Neuronal stem cell (in vitro differentiated cells): ENCODE results near the gene SESTD1.

Source experiments
- DNase-seq: peaks from one replicate; pipeline ENCODE4 v3.0.0-alpha.2; 2013; ENCODE audit warnings: low spot score
- H2AFZ ChIP-seq: one replicate; pipeline ENCODE4 v1.6.1; 2013; ENCODE audit warnings: mild to moderate bottlenecking, low read length, inconsistent platforms
- H2AK5ac ChIP-seq: 2 replicates; pipeline ENCODE4 v1.6.1; 2013; ENCODE audit warnings: low read depth, mild to moderate bottlenecking, inconsistent platforms, low read length, moderate library complexity, mixed read lengths
- H2BK120ac ChIP-seq: 2 replicates; pipeline ENCODE4 v1.6.1; 2013; ENCODE audit warnings: low read depth, mild to moderate bottlenecking, inconsistent platforms, low read length, moderate library complexity, mixed read lengths
- H2BK12ac ChIP-seq: one replicate; pipeline ENCODE4 v1.6.1; 2013; ENCODE audit warnings: low read length, inconsistent platforms
- H2BK15ac ChIP-seq: 2 replicates; pipeline ENCODE4 v1.6.1; 2013; ENCODE audit warnings: mild to moderate bottlenecking, low read length, inconsistent platforms, mixed read lengths
- H2BK5ac ChIP-seq: one replicate; pipeline ENCODE4 v1.6.1; 2013; ENCODE audit warnings: inconsistent platforms, mild to moderate bottlenecking, low read length, moderate library complexity
- H3K14ac ChIP-seq: one replicate; pipeline ENCODE4 v1.6.1; 2013; ENCODE audit warnings: low read length, inconsistent platforms
- H3K18ac ChIP-seq: 2 replicates; pipeline ENCODE4 v1.6.1; 2013; ENCODE audit warnings: low read length, inconsistent platforms
- H3K23ac ChIP-seq: 2 replicates; pipeline ENCODE4 v1.6.1; 2013; ENCODE audit warnings: low read depth, mild to moderate bottlenecking, mixed read lengths, low read length, inconsistent platforms; ENCODE audit not compliant: poor library complexity
- H3K27ac ChIP-seq: replicated peaks from 3 replicates; pipeline ENCODE4 v1.5.1; 2013; ENCODE audit warnings: low read length, inconsistent platforms
- H3K27me3 ChIP-seq, 3 experiments: 2 replicates each; pipeline ENCODE4 v1.6.1; 2013; ENCODE audit warnings: low read length in 3 of 3, mild to moderate bottlenecking in 2 of 3, inconsistent platforms in 1 of 3, low read depth in 1 of 3, mixed read lengths in 1 of 3, moderate library complexity in 1 of 3; ENCODE audit not compliant: control insufficient read depth in 3 of 3, insufficient read depth in 3 of 3
- H3K36me3 ChIP-seq, 2 donors: replicated peaks in 1 of 2; 2 replicates each; pipeline ENCODE4 v1.6.1; 2013; ENCODE audit warnings: low read length in 2 of 2; ENCODE audit not compliant: control insufficient read depth in 2 of 2, insufficient read depth in 2 of 2
- H3K4ac ChIP-seq: 2 replicates; pipeline ENCODE4 v1.6.1; 2013; ENCODE audit warnings: inconsistent platforms, mild to moderate bottlenecking, low read length, moderate library complexity
- H3K4me1 ChIP-seq, 2 donors: 1 replicate in 1 of 2; 2 replicates in 1 of 2; pipeline ENCODE4 v1.6.1; 2013; ENCODE audit warnings: low read length in 2 of 2, low read depth in 1 of 2; ENCODE audit not compliant: control insufficient read depth in 2 of 2, insufficient read depth in 1 of 2
- H3K4me2 ChIP-seq: one replicate; pipeline ENCODE4 v1.6.1; 2013; ENCODE audit warnings: mild to moderate bottlenecking, low read length, inconsistent platforms; ENCODE audit not compliant: insufficient read depth, poor library complexity, severe bottlenecking
- H3K4me3 ChIP-seq, 2 donors: 2 replicates each; pipeline ENCODE4 v1.5.1; 2013; ENCODE audit warnings: low read length in 2 of 2, mild to moderate bottlenecking in 2 of 2, inconsistent platforms in 1 of 2, moderate library complexity in 1 of 2
- H3K79me1 ChIP-seq: one replicate; pipeline ENCODE4 v1.6.1; 2013; ENCODE audit warnings: low read depth, mild to moderate bottlenecking, inconsistent platforms, low read length, moderate library complexity
- H3K9ac ChIP-seq: one replicate; pipeline ENCODE4 v1.6.1; 2013; ENCODE audit warnings: mild to moderate bottlenecking, low read depth, low read length, inconsistent platforms; ENCODE audit not compliant: poor library complexity
- H3K9me3 ChIP-seq, 2 donors: replicated peaks in 1 of 2; 2 replicates each; pipeline versions ENCODE3 to v1.6.1; 2013; ENCODE audit warnings: low read length in 2 of 2, mild to moderate bottlenecking in 2 of 2, inconsistent platforms in 1 of 2, low read depth in 1 of 2, mixed read lengths in 1 of 2, moderate library complexity in 1 of 2; ENCODE audit not compliant: control insufficient read depth in 2 of 2, insufficient read depth in 1 of 2
- H4K8ac ChIP-seq: one replicate; pipeline ENCODE4 v1.6.1; 2013; ENCODE audit warnings: low read depth, mild to moderate bottlenecking, inconsistent platforms, low read length, moderate library complexity
- H4K91ac ChIP-seq: one replicate; pipeline ENCODE4 v1.6.1; 2013; ENCODE audit warnings: low read length, low read depth, mild to moderate bottlenecking, inconsistent platforms; ENCODE audit not compliant: poor library complexity
- WGBS, 2 donors: extraction: QIAGEN DNeasy Blood & Tissue Kit; methylation state at CpG; one replicate each; pipeline ENCODE4 v1.1.7; 2013; ENCODE audit warnings: missing lambda C conversion rate in 2 of 2, mixed read lengths in 1 of 2; ENCODE audit not compliant: insufficient read length in 2 of 2, insufficient replicate concordance in 1 of 2; ENCODE audit errors: extremely low coverage in 2 of 2; 5-methylcytosine and 5-hydroxymethylcytosine counted together

Gene SESTD1

DNA sequence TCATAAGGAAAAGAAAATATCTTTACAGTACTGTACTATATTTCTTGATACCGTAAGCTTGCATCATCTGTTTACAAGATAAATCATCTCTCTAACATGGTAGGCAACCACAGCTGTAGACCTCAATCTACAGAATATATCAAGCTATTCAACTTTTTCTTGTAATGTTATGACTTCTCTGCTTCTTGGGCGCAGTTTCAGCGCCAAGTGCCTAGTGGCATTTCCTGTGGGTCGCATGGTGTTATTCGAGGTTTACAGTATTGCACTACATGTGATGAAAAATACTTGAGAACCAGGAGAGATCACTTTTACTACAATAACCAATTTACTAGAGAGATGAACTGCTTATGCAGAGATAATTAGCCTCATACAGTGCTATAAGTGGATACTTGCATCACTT lies 34.0 kb upstream of the SESTD1 start:
- peaks cover 0 to 4% (median 0%) of the 10 kb centered on the region in 3 experiments for H3K27me3 ChIP-seq
- no peak overlapping the region for H4K8ac ChIP-seq
- no peak overlapping the region for H3K18ac ChIP-seq
- peaks cover 0 to 3% of the 10 kb centered on the region in 2 donors for H3K36me3 ChIP-seq
- H3K23ac ChIP-seq, result no peak overlapping the region
- no peaks in the 10 kb centered on the region for H3K79me1 ChIP-seq
- H3K4me1 ChIP-seq, result peaks cover 0 to 3% of the 10 kb centered on the region in 2 donors
- H3K4me3 ChIP-seq, result no peak overlapping the region
- no peak overlapping the region for H2BK120ac ChIP-seq
- peaks cover 0 to 1% of the 10 kb centered on the region in 2 donors for H3K9me3 ChIP-seq
- no peak overlapping the region for H3K4me2 ChIP-seq
- no peak overlapping the region for H2BK12ac ChIP-seq
- no peak overlapping the region for H2BK5ac ChIP-seq
- no peak overlapping the region for H2AFZ ChIP-seq
- H3K9ac ChIP-seq, result no peak overlapping the region
- WGBS, 2 donors, result no CpG with 5 or more reads among the region's 5 CpGs
- DNase-seq, result no peak
- no peak overlapping the region for H2BK15ac ChIP-seq
- H3K4ac ChIP-seq, result no peak overlapping the region
- H3K27ac ChIP-seq, result no peak overlapping the region
- H2AK5ac ChIP-seq, result no peak overlapping the region
- no peak overlapping the region for H3K14ac ChIP-seq
- no peak overlapping the region for H4K91ac ChIP-seq

DNA sequence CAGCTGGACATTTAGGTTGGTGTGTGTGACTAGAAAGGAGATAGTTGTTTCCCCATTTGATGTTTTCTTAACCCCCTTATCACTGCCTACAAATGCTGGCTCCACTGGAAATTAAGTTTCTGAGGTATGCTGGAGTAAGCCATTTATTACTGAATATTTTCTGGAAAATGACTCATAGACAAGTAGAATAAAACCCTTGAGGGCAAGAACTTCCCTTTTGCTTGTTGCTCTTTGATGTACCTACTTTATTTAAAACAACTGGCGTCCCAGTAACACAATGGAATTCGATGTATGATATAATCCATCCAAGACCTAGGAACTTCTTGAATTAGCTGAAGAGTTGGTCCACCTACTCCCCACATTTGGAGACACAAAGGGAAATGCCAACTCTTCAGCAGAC lies 33.3 kb upstream of the SESTD1 start:
- Histone ChIP-seq H2AFZ (no peak overlapping the region), H3K36me3 (peaks cover 0 to 3% of the 10 kb centered on the region in 2 donors), H2BK120ac (no peak overlapping the region), H3K79me1 (no peaks in the 10 kb centered on the region), H3K4ac (no peak overlapping the region), H3K4me3 (no peak overlapping the region), H3K18ac (no peak overlapping the region), H4K8ac (no peak overlapping the region), H3K4me2 (no peak overlapping the region), H3K23ac (no peak overlapping the region), H3K9me3 (peaks cover 0 to 1% of the 10 kb centered on the region in 2 donors), H3K27me3 (peaks cover 0 to 4% (median 0%) of the 10 kb centered on the region in 3 experiments), H3K9ac (no peak overlapping the region), H2AK5ac (no peak overlapping the region), H2BK5ac (no peak overlapping the region), H3K27ac (no peak overlapping the region), H2BK12ac (no peak overlapping the region), H3K4me1 (peaks cover 0 to 3% of the 10 kb centered on the region in 2 donors), H3K14ac (no peak overlapping the region), H2BK15ac (no peak overlapping the region), H4K91ac (no peak overlapping the region)
- no CpG with 5 or more reads among the region's 2 CpGs for WGBS, 2 donors
- DNase-seq, result no peak

GRCh38 chr2:179290329-179290728 lies 25.7 kb upstream of the SESTD1 start:
- H3K27ac ChIP-seq, result no peak overlapping the region
- no peaks in the 10 kb centered on the region for H3K36me3 ChIP-seq
- H3K4me3 ChIP-seq, result no peak overlapping the region
- H3K27me3 ChIP-seq, result no peaks in the 10 kb centered on the region
- H3K9ac ChIP-seq, result no peak overlapping the region
- H2AK5ac ChIP-seq, result no peak overlapping the region
- H4K8ac ChIP-seq, result no peak overlapping the region
- H3K4me2 ChIP-seq, result no peak overlapping the region
- no CpG with 5 or more reads among the region's 1 CpG for WGBS, 2 donors
- H2BK120ac ChIP-seq, result no peak overlapping the region
- H2AFZ ChIP-seq, result no peak overlapping the region
- no peak overlapping the region for H3K4ac ChIP-seq
- no peak for DNase-seq
- H3K14ac ChIP-seq, result no peak overlapping the region
- H2BK5ac ChIP-seq, result no peak overlapping the region
- H2BK15ac ChIP-seq, result no peak overlapping the region
- no peak overlapping the region for H4K91ac ChIP-seq
- peaks cover 0 to 1% of the 10 kb centered on the region in 2 donors for H3K9me3 ChIP-seq
- H3K4me1 ChIP-seq, result no peaks in the 10 kb centered on the region
- no peak overlapping the region for H3K18ac ChIP-seq
- H3K79me1 ChIP-seq, result no peaks in the 10 kb centered on the region
- no peak overlapping the region for H3K23ac ChIP-seq
- H2BK12ac ChIP-seq, result no peak overlapping the region

DNA sequence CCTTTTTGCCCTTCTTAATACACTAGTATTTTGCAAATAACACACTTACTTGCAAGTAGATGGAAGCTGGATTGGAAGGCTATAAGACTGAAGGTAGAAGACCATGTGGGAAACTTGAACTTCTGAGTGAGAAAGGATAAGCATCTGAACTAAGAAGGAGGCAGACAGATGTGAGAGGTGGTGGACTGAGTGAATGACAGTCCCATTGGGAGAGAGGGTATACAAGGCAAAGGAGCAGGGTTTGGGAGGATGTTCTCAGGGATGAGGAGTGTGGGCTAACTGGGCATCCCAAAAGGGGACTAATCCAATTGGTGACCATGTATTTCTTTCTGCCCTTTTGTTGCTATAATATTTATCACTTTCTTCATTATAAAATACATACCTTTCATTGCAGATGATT lies 20.4 kb upstream of the SESTD1 start:
- no peak overlapping the region for H4K91ac ChIP-seq
- no peaks in the 10 kb centered on the region for H3K36me3 ChIP-seq
- H3K4ac ChIP-seq, result no peak overlapping the region
- no peak overlapping the region for H3K23ac ChIP-seq
- peaks cover 2% of the 10 kb centered on the region for H3K79me1 ChIP-seq
- H2BK12ac ChIP-seq, result no peak overlapping the region
- no peak overlapping the region for H3K4me2 ChIP-seq
- H2AFZ ChIP-seq, result no peak overlapping the region
- no peaks in the 10 kb centered on the region for H3K27me3 ChIP-seq
- H3K14ac ChIP-seq, result no peak overlapping the region
- no peak overlapping the region for H2BK15ac ChIP-seq
- no peak overlapping the region for H2AK5ac ChIP-seq
- no peak overlapping the region for H2BK5ac ChIP-seq
- DNase-seq, result no peak
- no peak overlapping the region for H2BK120ac ChIP-seq
- H4K8ac ChIP-seq, result no peak overlapping the region
- H3K4me1 ChIP-seq, result no peaks in the 10 kb centered on the region
- H3K9ac ChIP-seq, result no peak overlapping the region
- H3K27ac ChIP-seq, result no peak overlapping the region
- no peaks in the 10 kb centered on the region for H3K9me3 ChIP-seq
- no peak overlapping the region for H3K18ac ChIP-seq
- H3K4me3 ChIP-seq, result no peak overlapping the region
